Measurements from ENCODE around the gene CDKN2C. TPM values are rescaled to one million over a fixed set of nuclear protein-coding genes. Genes with fewer than 3 reads are reported as not detected.

Gene CDKN2C
- total and polyA plus RNA-seq, 2 donors (not counting 3 experiments of a cell fraction or from before 2014, with no cell fraction given), result 12.8 to 19.8 TPM

- H3K9me1 ChIP-seq (replicated peaks; ENCODE audit: control insufficient read depth, extremely low read depth, insufficient read depth, low read length), result no peaks in the 10 kb centered on the region
- H3K4me1 ChIP-seq (ENCODE audit: control insufficient read depth, extremely low read depth, insufficient read depth, low read length), result peaks cover 26% of the 10 kb centered on the region
- FAIRE-seq, result no peak
- dilution Hi-C loops (cut with MboI; ENCODE audit: extremely low pct_ligation_motif_present, low sequenced_read_pairs), result no loop called here
- H3K27me3 ChIP-seq (ENCODE audit: control insufficient read depth in 2 of 2, insufficient read depth in 2 of 2, low read length in 2 of 2), result no peaks in the 10 kb centered on the region
- peak overlapping the region; percentile 89 for H3K9ac ChIP-seq (replicated peaks; ENCODE audit: extremely low read depth, insufficient read depth, low read length)
- no peaks in the 10 kb centered on the region for H3K9me3 ChIP-seq (replicated peaks; ENCODE audit: control insufficient read depth, insufficient read depth, low read length)
- intact Hi-C loops (cut with micrococcal nuclease), result no loop called here
- H3K36me3 ChIP-seq (ENCODE audit: control insufficient read depth in 2 of 2, extremely low read depth in 1 of 2, insufficient read depth in 2 of 2, low read length in 2 of 2), result no peaks in the 10 kb centered on the region
- TF ChIP-seq JUN (IDR thresholded peaks at IDR 0.05; ENCODE audit: borderline replicate concordance, insufficient read depth, insufficient read length, low read depth), result no peak
- TF ChIP-seq MYC (IDR thresholded peaks at IDR 0.05; ENCODE audit: low read depth, low read length), result no peak
- TF ChIP-seq CTCF (IDR thresholded peaks at IDR 0.05; ENCODE audit: extremely low read depth in 1 of 2, insufficient read depth in 1 of 2, low read depth in 1 of 2, low read length in 2 of 2), result no peak
- no peak for TF ChIP-seq FOS (IDR thresholded peaks at IDR 0.05; ENCODE audit: borderline replicate concordance, insufficient read depth, low read length)
- TF ChIP-seq GATA2 (IDR thresholded peaks at IDR 0.05; ENCODE audit: insufficient read depth, insufficient read length, low read depth, low read length), result no peak
- no peak for TF ChIP-seq POLR2A (IDR thresholded peaks at IDR 0.05; ENCODE audit: low read depth, low read length)
- TF ChIP-seq MAX (IDR thresholded peaks at IDR 0.05; ENCODE audit: insufficient read depth, insufficient read length), result no peak
- no peak for TF ChIP-seq EZH2 (IDR thresholded peaks at IDR 0.05; ENCODE audit: borderline replicate concordance, low read depth, low read length, severe bottlenecking)
- TF ChIP-seq POLR2AphosphoS5 (IDR thresholded peaks at IDR 0.05; ENCODE audit: insufficient read depth, low read depth, low read length), result no peak
- H4K20me1 ChIP-seq (replicated peaks; ENCODE audit: control insufficient read depth, extremely low read depth, insufficient read depth, low read length), result no peaks in the 10 kb centered on the region
- BruUV-seq (replicated peaks), result TSS peak; percentile 25
- peak overlapping the region; percentile 62 to 90 (median 73) for H3K4me3 ChIP-seq (replicated peaks in 1 of 3; ENCODE audit: insufficient read depth in 1 of 3, low read depth in 1 of 3, low read length in 3 of 3)
- DNase-seq (ENCODE audit: low read depth, low spot score), result no peak
- H3K4me2 ChIP-seq (ENCODE audit: insufficient read depth, low read length), result peak overlapping the region; percentile 93
- H3K79me2 ChIP-seq (ENCODE audit: control insufficient read depth, insufficient read depth, low read length), result peaks cover 35% of the 10 kb centered on the region
- POLR2A ChIA-PET, result interaction anchor here (1.0 kb wide), 1 partner anchor 10 kb away, joined by 4 read pairs; the partner anchor contains the start of gene FAF1
- H3K27ac ChIP-seq (ENCODE audit: insufficient read depth, low read depth, low read length), result peak overlapping the region; percentile 66
- peak overlapping the region; percentile 91 for H2AFZ ChIP-seq (ENCODE audit: low read depth, low read length)
- CTCF ChIA-PET, result interaction anchor here (0.8 to 3.8 kb wide), 6 partner anchors 7 to 196 kb away, joined by 3 to 34 read pairs (median 10); partner anchors contain the start of gene FAF1
These were observed 453 bp downstream of the CDKN2C start for GRCh38 chr1:50970509-50970887.
